ENCODE data around the gene POFUT1. TPM values are rescaled to one million over a fixed set of nuclear protein-coding genes. Genes with fewer than 3 reads are reported as not detected.

POFUT1 gene
- total and polyA plus RNA-seq, 9 of the 15 experiments (the other 6 are each of a cell fraction or from before 2014, with no cell fraction given), result 3.5 to 44.7 (median 23.5) TPM

GRCh38 chr20:32188376-32189122 lies 19.1 kb upstream of the POFUT1 start:
- no peak for FAIRE-seq
- no peaks in the 10 kb centered on the region for H3K9me3 ChIP-seq (replicated peaks; ENCODE audit: control insufficient read depth, insufficient read depth, low read depth, low read length)
- in situ Hi-C loops (cut with MboI) (no loop called here), intact Hi-C loops (cut with micrococcal nuclease) (no loop called here)
- no peak overlapping the region for H3K4me3 ChIP-seq
- peaks cover 5% of the 10 kb centered on the region; the same call in 1 of the 3 replicates for H3K36me3 ChIP-seq (ENCODE audit: control insufficient read depth, insufficient read depth, low read length)
- CTCF ChIA-PET (ENCODE audit: low intra/inter-chr PET ratio), result no interaction called here
- BruUV-seq (replicated peaks), result no TSS peak
- H3K27ac ChIP-seq (ENCODE audit: extremely low read depth, low read depth, low read length), result no peak overlapping the region
- no peak overlapping the region for H3K4me2 ChIP-seq (ENCODE audit: insufficient read depth, low read length)
- no peaks in the 10 kb centered on the region for H3K27me3 ChIP-seq (ENCODE audit: control insufficient read depth in 2 of 2, insufficient read depth in 2 of 2, low read length in 2 of 2)
- H3K79me2 ChIP-seq (ENCODE audit: control insufficient read depth, insufficient read depth, low read length), result no peaks in the 10 kb centered on the region
- POLR2A ChIA-PET, result interaction anchor here (0.6 to 1.1 kb wide), 4 partner anchors 12 to 673 kb away, joined by 3 to 4 read pairs (median 3); no protein-coding TSS in a partner anchor
- ATAC-seq, result no peak
- no peaks in the 10 kb centered on the region for H4K20me1 ChIP-seq (replicated peaks; ENCODE audit: control insufficient read depth, insufficient read depth, low read length)
- TF ChIP-seq CBFB (CRISPR knock-in tag; IDR thresholded peaks at IDR 0.05) (no peak), CREB3 (tag; conservative IDR thresholded peaks at IDR 0.05; ENCODE audit: low read depth) (no peak), NFYB (IDR thresholded peaks at IDR 0.05; ENCODE audit: extremely low read depth, insufficient read length) (no peak), SRSF9 (IDR thresholded peaks at IDR 0.05; ENCODE audit: borderline replicate concordance, low read depth, low read length) (no peak), PTRF (tag; IDR thresholded peaks at IDR 0.05) (no peak), EHMT2 (IDR thresholded peaks at IDR 0.05) (no peak), ILK (tag; IDR thresholded peaks at IDR 0.05; ENCODE audit: borderline replicate concordance, low read depth) (no peak), NR3C1 (CRISPR knock-in tag; IDR thresholded peaks at IDR 0.05) (no peak), ZBTB8A (IDR thresholded peaks at IDR 0.05; ENCODE audit: partially characterized antibody) (no peak), NFIC (IDR thresholded peaks at IDR 0.05) (no peak), ZNF551 (CRISPR knock-in tag; IDR thresholded peaks at IDR 0.05) (no peak)
- DNase-seq (ENCODE audit: extremely low read depth in 1 of 4, low spot score in 3 of 4), result no peak
- no peaks in the 10 kb centered on the region for H3K9me1 ChIP-seq (ENCODE audit: control insufficient read depth, insufficient read depth, low read length)
- H3K9ac ChIP-seq (ENCODE audit: insufficient read depth in 1 of 2, low read depth in 2 of 2, low read length in 2 of 2), result no peak overlapping the region; a peak in 1 of 4 replicates
- peaks cover 0 to 2% of the 10 kb centered on the region in 2 experiments; a peak in 1 of 5 replicates for H3K4me1 ChIP-seq (replicated peaks in 1 of 2; ENCODE audit: control insufficient read depth in 2 of 2, insufficient read depth in 2 of 2, low read length in 2 of 2)
- 80% methylated on average over 17 of the region's 17 CpGs for WGBS (ENCODE audit: insufficient coverage, low coverage, missing lambda C conversion rate)
- H2AFZ ChIP-seq (ENCODE audit: low read depth, low read length), result no peak overlapping the region

Measured in K562 (cell line).